SK-N-SH (cell line): ENCODE data around the gene CCDC102B.

Experiments used
- CHD2 ChIP-seq: fragments of 150-350 bp; IDR thresholded peaks from 2 replicates; pipeline ENCODE4 v1.6.1; 2018; ENCODE audit warnings: low read length; ENCODE audit not compliant: partially characterized antibody
- EZH2phosphoT487 ChIP-seq: fragments of 200-600 bp; sonication (generic); IDR thresholded peaks from 2 replicates; pipeline ENCODE4 v1.6.1; 2017; ENCODE audit warnings: low read depth, mixed run types, mild to moderate bottlenecking, antibody characterized with exemption, moderate library complexity, borderline replicate concordance
- POLR2AphosphoS5 ChIP-seq: IDR thresholded peaks from 2 replicates; pipeline ENCODE4 v1.6.1; 2012; ENCODE audit warnings: low read depth, low read length
- RXRA ChIP-seq: IDR thresholded peaks from 2 replicates; pipeline ENCODE4 v1.4.0; 2012; ENCODE audit warnings: low read depth, mild to moderate bottlenecking, borderline replicate concordance
- SIN3A ChIP-seq: IDR thresholded peaks from 2 replicates; pipeline ENCODE4 v1.6.1; 2012; ENCODE audit warnings: low read depth, mild to moderate bottlenecking, low read length, moderate library complexity, borderline replicate concordance
- SMC3 ChIP-seq: IDR thresholded peaks from 2 replicates; pipeline ENCODE4 v1.6.1; 2012; ENCODE audit warnings: low read depth, low read length, improper control_type of control experiment
- TCF12 ChIP-seq: IDR thresholded peaks from 2 replicates; pipeline ENCODE4 v1.4.0; 2012
- TF ChIP-seq, protein P1 (sequence below): IDR thresholded peaks from 2 replicates; pipeline ENCODE4 v1.4.0; 2012; ENCODE audit warnings: low read depth
- TF ChIP-seq, protein P2 (sequence below): fragments of 150-350 bp; IDR thresholded peaks from 2 replicates; pipeline ENCODE4 v1.6.1; 2017; ENCODE audit warnings: antibody characterized with exemption, low read length, low read depth, borderline replicate concordance
- TF ChIP-seq, protein P3 (sequence below): fragments of 200-600 bp; sonication (generic); IDR thresholded peaks from 2 replicates; pipeline ENCODE4 v1.6.1; 2017; ENCODE audit warnings: antibody characterized with exemption, mild to moderate bottlenecking, moderate library complexity

- TF ChIP-seq, protein P1, sequence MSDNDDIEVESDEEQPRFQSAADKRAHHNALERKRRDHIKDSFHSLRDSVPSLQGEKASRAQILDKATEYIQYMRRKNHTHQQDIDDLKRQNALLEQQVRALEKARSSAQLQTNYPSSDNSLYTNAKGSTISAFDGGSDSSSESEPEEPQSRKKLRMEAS: no peak
- no peak; the same call in 1 of the 2 replicates for TF ChIP-seq TCF12
- TF ChIP-seq, protein P2, sequence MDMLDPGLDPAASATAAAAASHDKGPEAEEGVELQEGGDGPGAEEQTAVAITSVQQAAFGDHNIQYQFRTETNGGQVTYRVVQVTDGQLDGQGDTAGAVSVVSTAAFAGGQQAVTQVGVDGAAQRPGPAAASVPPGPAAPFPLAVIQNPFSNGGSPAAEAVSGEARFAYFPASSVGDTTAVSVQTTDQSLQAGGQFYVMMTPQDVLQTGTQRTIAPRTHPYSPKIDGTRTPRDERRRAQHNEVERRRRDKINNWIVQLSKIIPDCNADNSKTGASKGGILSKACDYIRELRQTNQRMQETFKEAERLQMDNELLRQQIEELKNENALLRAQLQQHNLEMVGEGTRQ: no peak
- no peak for TF ChIP-seq POLR2AphosphoS5
- TF ChIP-seq, protein P3, sequence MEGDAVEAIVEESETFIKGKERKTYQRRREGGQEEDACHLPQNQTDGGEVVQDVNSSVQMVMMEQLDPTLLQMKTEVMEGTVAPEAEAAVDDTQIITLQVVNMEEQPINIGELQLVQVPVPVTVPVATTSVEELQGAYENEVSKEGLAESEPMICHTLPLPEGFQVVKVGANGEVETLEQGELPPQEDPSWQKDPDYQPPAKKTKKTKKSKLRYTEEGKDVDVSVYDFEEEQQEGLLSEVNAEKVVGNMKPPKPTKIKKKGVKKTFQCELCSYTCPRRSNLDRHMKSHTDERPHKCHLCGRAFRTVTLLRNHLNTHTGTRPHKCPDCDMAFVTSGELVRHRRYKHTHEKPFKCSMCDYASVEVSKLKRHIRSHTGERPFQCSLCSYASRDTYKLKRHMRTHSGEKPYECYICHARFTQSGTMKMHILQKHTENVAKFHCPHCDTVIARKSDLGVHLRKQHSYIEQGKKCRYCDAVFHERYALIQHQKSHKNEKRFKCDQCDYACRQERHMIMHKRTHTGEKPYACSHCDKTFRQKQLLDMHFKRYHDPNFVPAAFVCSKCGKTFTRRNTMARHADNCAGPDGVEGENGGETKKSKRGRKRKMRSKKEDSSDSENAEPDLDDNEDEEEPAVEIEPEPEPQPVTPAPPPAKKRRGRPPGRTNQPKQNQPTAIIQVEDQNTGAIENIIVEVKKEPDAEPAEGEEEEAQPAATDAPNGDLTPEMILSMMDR: no peak
- no peak for TF ChIP-seq CHD2
- TF ChIP-seq EZH2phosphoT487: no peak
- no peak for TF ChIP-seq RXRA
- TF ChIP-seq SIN3A: no peak
- no peak for TF ChIP-seq SMC3
Observed at GRCh38 chr18:68940039-68940438, 142.2 kb downstream of the CCDC102B start.
